Prostate gland (tissue), 2 donors: Measurements from ENCODE around the gene AP1G1. TPM values are rescaled to one million over a fixed set of nuclear protein-coding genes. Genes with fewer than 3 reads are reported as not detected.
A peak's percentile ranks its signal among the peaks of the same experiment; 100 is the strongest.

ENCODE experiments used
- DNase-seq: peaks from one replicate; pipeline ENCODE4 v3.0.0-alpha.2; 2019; ENCODE audit warnings: low spot score
- H3K27ac ChIP-seq, 2 donors: fragments of 200-600 bp; sonication (generic); 2 replicates each; pipeline ENCODE4 v1.5.1; 2017 to 2019
- H3K27me3 ChIP-seq: fragments of 200-600 bp; sonication (generic); replicated peaks from 2 replicates; pipeline ENCODE4 v1.5.1; 2019; ENCODE audit not compliant: insufficient read depth
- H3K36me3 ChIP-seq, 2 donors: fragments of 200-600 bp; sonication (generic); 1 replicate in 1 of 2; 2 replicates in 1 of 2; pipeline versions ENCODE4 v1.5.1 to v1.8.1; 2017 to 2019
- H3K4me1 ChIP-seq: fragments of 200-600 bp; sonication (generic); replicated peaks from 2 replicates; pipeline ENCODE4 v1.5.1; 2019
- H3K4me3 ChIP-seq, 2 donors: fragments of 200-600 bp; sonication (generic); 2 replicates each; pipeline ENCODE4 v1.5.1; 2017 to 2019
- H3K9me3 ChIP-seq: fragments of 200-600 bp; sonication (generic); 2 replicates; pipeline ENCODE4 v1.5.1; 2017
- CTCF ChIP-seq, 4 experiments: fragments of 200-600 bp in 2 of 4; fragments of 450-650 bp in 2 of 4; sonication (generic) in 2 of 4; IDR thresholded peaks; 1 replicate in 3 of 4; 2 replicates in 1 of 4; pipeline ENCODE4 v1.5.1; 2016 to 2019; ENCODE audit warnings: antibody characterized with exemption in 4 of 4, mild to moderate bottlenecking in 2 of 4, moderate library complexity in 2 of 4
- POLR2A ChIP-seq: fragments of 450-650 bp; IDR thresholded peaks from one replicate; pipeline ENCODE4 v1.6.1; 2016; ENCODE audit warnings: antibody characterized with exemption, mild to moderate bottlenecking
- POLR2AphosphoS5 ChIP-seq: sonication (generic); formaldehyde crosslinking; IDR thresholded peaks from one replicate; pipeline ENCODE4 v1.6.1; 2017; ENCODE audit warnings: antibody characterized with exemption
- WGBS: methylation state at CpG from one replicate; pipeline ENCODE4 v1.1.5; 2018; 5-methylcytosine and 5-hydroxymethylcytosine counted together
- intact Hi-C: fragments of 100-400 bp; cut with DNase I; formaldehyde crosslinking; loops from one replicate; pipeline ENCODE4 v1.14.2; 2022
- total RNA-seq, 2 donors: library from RNA; depleted of rRNA; stranded (reverse); fragments of >200 nt; gene quantifications; one replicate each; pipeline ENCODE4 v1.1.0, GENCODE V29; 2016

The AP1G1 gene
- 10 to 100 TPM; 68.0 to 94.6 TPM for total RNA-seq

DNA sequence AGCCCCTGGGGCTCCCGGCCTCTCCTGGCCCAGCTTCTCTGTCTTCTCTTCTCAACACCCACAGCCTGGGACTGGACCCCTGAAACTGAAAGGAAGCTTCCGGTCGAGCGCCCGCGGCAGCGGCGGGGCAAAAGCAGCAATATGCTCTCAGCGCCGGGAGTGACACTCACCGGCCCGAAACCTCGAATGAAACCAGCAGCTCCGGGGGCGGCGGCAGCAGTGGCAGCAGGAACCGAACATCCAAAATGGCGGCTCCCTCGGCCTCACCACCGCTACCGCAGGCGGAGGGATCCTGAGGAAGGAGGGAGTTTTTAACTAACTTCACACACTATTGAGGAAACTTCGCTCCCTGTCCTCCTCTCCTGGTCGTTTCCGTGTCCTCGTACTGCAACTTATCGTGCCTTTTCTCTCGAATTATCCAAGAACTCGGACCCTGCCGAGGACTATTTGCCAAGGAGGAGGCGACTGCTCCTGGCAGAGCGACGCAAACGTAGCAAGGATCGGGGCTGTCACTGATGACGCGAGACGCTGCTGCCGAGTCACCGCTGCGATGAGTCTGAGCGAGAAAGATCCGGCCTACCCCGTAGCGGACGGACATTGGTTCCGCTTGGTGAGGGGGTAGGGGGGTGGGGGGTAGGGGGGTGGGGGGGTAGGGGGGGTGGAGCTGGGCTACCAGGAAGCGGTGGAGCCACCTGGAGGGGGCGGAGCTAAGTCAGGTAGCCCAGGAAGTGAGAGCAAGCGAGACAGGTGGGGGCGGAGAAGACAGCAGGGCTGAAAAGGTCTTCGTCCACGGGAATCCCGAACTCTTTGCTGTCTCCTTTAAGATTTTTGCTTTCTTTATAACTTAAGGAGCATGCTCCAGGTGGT lies at the start of gene AP1G1:
AP1G1 (minus strand) TSS at position 242 of the 867 bp plus-strand sequence. CDS start 19,355 bp downstream, outside the sequence.
- intact Hi-C loops = loop anchor here (5.0 to 10.0 kb wide), 5 partner anchors 38 to 286 kb away; partner anchors contain the start of genes ATXN1L, DHX38, IST1 and PHLPP2
- WGBS = under 1% methylated on average over 54 of the region's 54 CpGs
- no peaks in the 10 kb centered on the region for H3K36me3 ChIP-seq
- H3K4me3 ChIP-seq = peak within 1 kb of the TSS; percentile 82 to 90
- peak within 1 kb of the TSS; percentile 97 to 99 for H3K27ac ChIP-seq
- no peaks in the 10 kb centered on the region for H3K4me1 ChIP-seq
- TF ChIP-seq CTCF (IDR thresholded peaks at IDR 0.05) (no peak), POLR2AphosphoS5 (peak; percentile 88), POLR2A (peak; percentile 56)
- H3K9me3 ChIP-seq = no peaks in the 10 kb centered on the region
- no peaks in the 10 kb centered on the region for H3K27me3 ChIP-seq
- peak; percentile 98 for DNase-seq

GRCh38 chr16:71855937-71856662 lies 47.5 kb upstream of the AP1G1 start:
- Histone ChIP-seq H3K9me3 (no peaks in the 10 kb centered on the region), H3K27me3 (no peaks in the 10 kb centered on the region), H3K27ac (no peak overlapping the region), H3K4me1 (no peaks in the 10 kb centered on the region), H3K4me3 (no peak overlapping the region), H3K36me3 (peaks cover 0 to 10% of the 10 kb centered on the region in 2 donors)
- WGBS = 77% methylated on average over 5 of the region's 5 CpGs
- TF ChIP-seq POLR2AphosphoS5 = no peak
- no peak for TF ChIP-seq POLR2A
- TF ChIP-seq CTCF (IDR thresholded peaks at IDR 0.05) = no peak
- no peak for DNase-seq
- intact Hi-C loops = no loop called here

- H3K4me3 ChIP-seq = no peak overlapping the region
- H3K4me1 ChIP-seq = no peaks in the 10 kb centered on the region
- H3K36me3 ChIP-seq = peaks cover 3 to 15% of the 10 kb centered on the region in 2 donors
- intact Hi-C loops = no loop called here
- no peaks in the 10 kb centered on the region for H3K27me3 ChIP-seq
- no peak for DNase-seq
- 84% methylated on average over 4 of the region's 4 CpGs for WGBS
- TF ChIP-seq POLR2A = no peak
- no peak for TF ChIP-seq CTCF (IDR thresholded peaks at IDR 0.05)
- TF ChIP-seq POLR2AphosphoS5 = no peak
- no peaks in the 10 kb centered on the region for H3K9me3 ChIP-seq
- H3K27ac ChIP-seq = no peak overlapping the region
Measured at GRCh38 chr16:71854369-71854948, 45.8 kb upstream of the AP1G1 start.

DNA sequence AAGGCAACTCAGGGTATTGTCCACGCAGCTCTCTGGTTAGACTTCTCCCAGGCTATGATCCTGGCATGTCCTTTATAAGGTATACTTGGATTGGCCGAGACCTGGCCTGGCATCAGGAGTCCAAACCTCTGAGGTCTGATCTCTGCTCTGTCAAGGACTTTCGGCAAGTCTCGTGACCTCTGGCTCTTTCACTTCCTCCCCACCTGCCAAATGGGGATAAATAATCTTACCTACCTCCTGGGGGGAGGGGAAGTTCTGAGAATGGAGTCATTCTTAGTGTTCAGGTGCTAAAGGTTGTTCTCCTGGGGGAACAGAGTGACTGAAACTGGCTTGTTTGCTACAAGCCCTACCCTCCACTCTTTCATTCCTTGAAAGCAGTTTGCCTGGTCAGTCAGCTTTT lies 44.8 kb upstream of the AP1G1 start:
- no peak overlapping the region for H3K4me3 ChIP-seq
- H3K9me3 ChIP-seq = no peaks in the 10 kb centered on the region
- 90% methylated on average over 4 of the region's 4 CpGs for WGBS
- no peaks in the 10 kb centered on the region for H3K4me1 ChIP-seq
- no peaks in the 10 kb centered on the region for H3K27me3 ChIP-seq
- no peak for DNase-seq
- H3K36me3 ChIP-seq = peaks cover 3 to 15% of the 10 kb centered on the region in 2 donors
- H3K27ac ChIP-seq = no peak overlapping the region
- no peak for TF ChIP-seq POLR2AphosphoS5
- TF ChIP-seq CTCF (IDR thresholded peaks at IDR 0.05) = no peak
- intact Hi-C loops = no loop called here
